Keratinocyte (primary cell): ENCODE results near the gene MT4. TPM values are rescaled to one million over a fixed set of nuclear protein-coding genes. Genes with fewer than 3 reads are reported as not detected.

Experiments used
- DNase-seq: peaks from one replicate; pipeline ENCODE4 v3.0.0-alpha.2; 2011; ENCODE audit warnings: low read depth, missing footprints, low spot score
- FAIRE-seq: peaks from 2 replicates; lab custom pipeline; 2011; peaks lifted over from hg19 to GRCh38; lab: Jason Lieb, UNC
- H2AFZ ChIP-seq: 2 replicates; pipeline ENCODE4 v1.6.0; 2012; ENCODE audit warnings: low read length, control low read depth, inconsistent platforms; ENCODE audit not compliant: control insufficient read depth
- H3K27ac ChIP-seq: 2 replicates; pipeline ENCODE4 v1.5.1; 2011; ENCODE audit warnings: low read length; ENCODE audit not compliant: control insufficient read depth, insufficient read depth
- H3K27me3 ChIP-seq: 3 replicates; pipeline ENCODE4 v1.6.0; 2011; ENCODE audit warnings: low read length; ENCODE audit not compliant: control insufficient read depth, insufficient read depth; ENCODE audit errors: extremely low read depth
- H3K36me3 ChIP-seq, 2 experiments: 2 replicates in 1 of 2; 3 replicates in 1 of 2; pipeline ENCODE4 v1.5.1; 2011; ENCODE audit warnings: low read length in 2 of 2, mild to moderate bottlenecking in 1 of 2; ENCODE audit not compliant: control insufficient read depth in 2 of 2, insufficient read depth in 2 of 2; ENCODE audit errors: extremely low read depth in 1 of 2
- H3K4me1 ChIP-seq: 3 replicates; pipeline ENCODE4 v1.5.1; 2011; ENCODE audit warnings: low read length; ENCODE audit not compliant: control insufficient read depth, insufficient read depth; ENCODE audit errors: extremely low read depth
- H3K4me2 ChIP-seq: 3 replicates; pipeline ENCODE4 v1.6.0; 2011; ENCODE audit warnings: low read depth, low read length; ENCODE audit not compliant: control insufficient read depth, insufficient read depth; ENCODE audit errors: extremely low read depth
- H3K4me3 ChIP-seq, 3 experiments: fragments of 200-600 bp in 1 of 3; sonication (generic) in 1 of 3; 2 replicates in 2 of 3; 3 replicates in 1 of 3; pipeline ENCODE4 v1.5.1; 2011 to 2016; ENCODE audit warnings: low read length in 3 of 3, mild to moderate bottlenecking in 3 of 3, control low read depth in 2 of 3, inconsistent platforms in 1 of 3, low read depth in 1 of 3, mixed read lengths in 1 of 3, mixed run types in 1 of 3, moderate library complexity in 1 of 3; ENCODE audit not compliant: control insufficient read depth in 2 of 3, insufficient read depth in 2 of 3; ENCODE audit errors: extremely low read depth in 1 of 3
- H3K79me2 ChIP-seq: 2 replicates; pipeline ENCODE4 v1.6.0; 2012; ENCODE audit warnings: low read length; ENCODE audit not compliant: control insufficient read depth, insufficient read depth
- H3K9ac ChIP-seq: 3 replicates; pipeline ENCODE4 v1.6.0; 2011; ENCODE audit warnings: low read length; ENCODE audit not compliant: control insufficient read depth, insufficient read depth; ENCODE audit errors: extremely low read depth
- H3K9me1 ChIP-seq: 3 replicates; pipeline ENCODE4 v1.6.0; 2011; ENCODE audit warnings: low read length; ENCODE audit not compliant: control insufficient read depth, insufficient read depth; ENCODE audit errors: extremely low read depth
- H3K9me3 ChIP-seq: 2 replicates; pipeline ENCODE4 v1.5.1; 2012; ENCODE audit warnings: low read depth, low read length; ENCODE audit not compliant: control insufficient read depth
- H4K20me1 ChIP-seq: 3 replicates; pipeline ENCODE4 v1.6.0; 2011; ENCODE audit warnings: low read length; ENCODE audit not compliant: control insufficient read depth, insufficient read depth; ENCODE audit errors: extremely low read depth
- EZH2 ChIP-seq: IDR thresholded peaks from one replicate; pipeline ENCODE4 v1.6.1; 2012; ENCODE audit warnings: inconsistent platforms, mild to moderate bottlenecking, low read length, moderate library complexity
- dilution Hi-C: fragments of 300-500 bp; cut with MboI; formaldehyde crosslinking; loops from one replicate; pipeline ENCODE4 v1.7.0; 2020; ENCODE audit warnings: low sequenced_read_pairs; ENCODE audit not compliant: extremely low pct_ligation_motif_present
- polyA plus RNA-seq, 5 experiments: library from polyadenylated mRNA; depleted of rRNA in 3 of 5; stranded (reverse) in 3 of 5; stranded (forward) in 1 of 5; unstranded in 1 of 5; fragments of >200 nt; gene quantifications; 1 replicate in 1 of 5; 2 replicates in 3 of 5; 3 replicates in 1 of 5; pipeline versions ENCODE4 v1.2.1 to v1.2.3, GENCODE V29; 2011 to 2012; ENCODE audit warnings: missing spikeins in 2 of 5, low read depth in 1 of 5, low replicate concordance in 1 of 5
- TF ChIP-seq, protein P1 (sequence below), 3 experiments: IDR thresholded peaks in 1 of 3; conservative IDR thresholded peaks in 1 of 3; optimal IDR thresholded peaks in 1 of 3; 2 replicates in 2 of 3; 3 replicates in 1 of 3; pipeline versions ENCODE3 to v1.5.1; 2011; ENCODE audit warnings: low read length in 3 of 3, mild to moderate bottlenecking in 3 of 3, moderate library complexity in 2 of 3, control low read depth in 1 of 3, inconsistent platforms in 1 of 3; ENCODE audit not compliant: insufficient read depth in 2 of 3; ENCODE audit errors: extremely low read depth in 1 of 3

Gene MT4
- polyA plus RNA-seq, 1 donor (not counting 4 experiments of a cell fraction or from before 2014, with no cell fraction given): 0.77 TPM

GRCh38 chr16:56591377-56592060 lies 26.6 kb downstream of the MT4 start:
- H3K79me2 ChIP-seq: no peaks in the 10 kb centered on the region
- H3K27ac ChIP-seq: no peak overlapping the region
- H4K20me1 ChIP-seq: no peaks in the 10 kb centered on the region
- H3K9me1 ChIP-seq: no peaks in the 10 kb centered on the region
- no peak overlapping the region for H3K4me2 ChIP-seq
- peaks cover 4% of the 10 kb centered on the region for H3K4me1 ChIP-seq
- no peak overlapping the region for H2AFZ ChIP-seq
- no peak overlapping the region for H3K4me3 ChIP-seq
- no peaks in the 10 kb centered on the region for H3K36me3 ChIP-seq
- H3K27me3 ChIP-seq: peaks cover 33% of the 10 kb centered on the region
- FAIRE-seq (no peak), DNase-seq (no peak)
- no peak for TF ChIP-seq EZH2
- TF ChIP-seq, protein P1, sequence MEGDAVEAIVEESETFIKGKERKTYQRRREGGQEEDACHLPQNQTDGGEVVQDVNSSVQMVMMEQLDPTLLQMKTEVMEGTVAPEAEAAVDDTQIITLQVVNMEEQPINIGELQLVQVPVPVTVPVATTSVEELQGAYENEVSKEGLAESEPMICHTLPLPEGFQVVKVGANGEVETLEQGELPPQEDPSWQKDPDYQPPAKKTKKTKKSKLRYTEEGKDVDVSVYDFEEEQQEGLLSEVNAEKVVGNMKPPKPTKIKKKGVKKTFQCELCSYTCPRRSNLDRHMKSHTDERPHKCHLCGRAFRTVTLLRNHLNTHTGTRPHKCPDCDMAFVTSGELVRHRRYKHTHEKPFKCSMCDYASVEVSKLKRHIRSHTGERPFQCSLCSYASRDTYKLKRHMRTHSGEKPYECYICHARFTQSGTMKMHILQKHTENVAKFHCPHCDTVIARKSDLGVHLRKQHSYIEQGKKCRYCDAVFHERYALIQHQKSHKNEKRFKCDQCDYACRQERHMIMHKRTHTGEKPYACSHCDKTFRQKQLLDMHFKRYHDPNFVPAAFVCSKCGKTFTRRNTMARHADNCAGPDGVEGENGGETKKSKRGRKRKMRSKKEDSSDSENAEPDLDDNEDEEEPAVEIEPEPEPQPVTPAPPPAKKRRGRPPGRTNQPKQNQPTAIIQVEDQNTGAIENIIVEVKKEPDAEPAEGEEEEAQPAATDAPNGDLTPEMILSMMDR (optimal IDR thresholded peaks at IDR 0.05 in 1 of 3, IDR thresholded peaks at IDR 0.05 in 1 of 3, conservative IDR thresholded peaks at IDR 0.05 in 1 of 3; ENCODE audit: extremely low read depth in 1 of 3, insufficient read depth in 2 of 3, low read length in 3 of 3): no peak
- H3K9ac ChIP-seq: no peak overlapping the region
- dilution Hi-C loops: no loop called here
- no peaks in the 10 kb centered on the region for H3K9me3 ChIP-seq

DNA sequence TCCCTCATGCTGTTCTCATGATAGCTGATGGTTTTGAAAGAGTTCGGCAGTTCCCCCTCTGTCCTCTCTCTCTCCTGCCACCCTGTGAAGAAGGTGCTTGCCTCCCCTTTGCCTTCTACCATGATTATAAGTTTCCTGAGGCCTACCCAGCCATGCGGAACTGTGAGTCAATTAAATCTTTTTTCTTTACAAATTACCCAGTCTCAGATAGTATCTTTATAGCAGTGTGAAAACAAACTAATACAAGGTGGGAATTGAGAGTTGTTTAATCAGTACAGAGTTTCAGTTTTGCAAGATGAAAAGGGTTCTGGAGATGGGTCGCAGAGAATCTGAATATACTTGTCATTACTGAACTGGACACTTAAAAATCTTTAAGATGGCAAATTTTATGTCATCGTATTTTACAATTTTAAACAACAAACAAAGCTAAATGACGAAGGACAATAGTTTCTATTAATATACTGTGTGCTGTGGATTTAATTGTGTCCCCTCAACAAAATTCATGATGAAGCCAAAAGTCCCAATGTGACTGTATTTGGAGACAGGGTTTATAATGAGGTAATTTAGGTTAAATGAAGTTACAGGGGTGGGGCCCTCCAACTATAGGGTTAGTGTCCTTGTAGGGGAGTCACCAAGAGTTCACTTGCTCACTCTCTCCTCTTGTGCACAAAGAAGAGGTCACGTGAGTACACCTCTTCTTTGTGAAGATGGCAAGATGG lies 28.9 kb downstream of the MT4 start:
- H3K4me3 ChIP-seq: no peak overlapping the region
- H3K79me2 ChIP-seq: no peaks in the 10 kb centered on the region
- no peak overlapping the region for H3K4me2 ChIP-seq
- H3K36me3 ChIP-seq: no peaks in the 10 kb centered on the region
- dilution Hi-C loops: no loop called here
- no peak overlapping the region for H2AFZ ChIP-seq
- peaks cover 23% of the 10 kb centered on the region for H3K27me3 ChIP-seq
- FAIRE-seq (no peak), DNase-seq (no peak)
- TF ChIP-seq, protein P1 (optimal IDR thresholded peaks at IDR 0.05 in 1 of 3, IDR thresholded peaks at IDR 0.05 in 1 of 3, conservative IDR thresholded peaks at IDR 0.05 in 1 of 3; ENCODE audit: extremely low read depth in 1 of 3, insufficient read depth in 2 of 3, low read length in 3 of 3): no peak
- TF ChIP-seq EZH2: no peak
- no peaks in the 10 kb centered on the region for H3K9me1 ChIP-seq
- H3K27ac ChIP-seq: no peak overlapping the region
- peaks cover 4% of the 10 kb centered on the region for H3K4me1 ChIP-seq
- no peak overlapping the region for H3K9ac ChIP-seq
- H3K9me3 ChIP-seq: no peaks in the 10 kb centered on the region
- no peaks in the 10 kb centered on the region for H4K20me1 ChIP-seq
